Epithelial cell of proximal tubule (primary cell): ENCODE results near the gene ZNF638. TPM values are rescaled to one million over a fixed set of nuclear protein-coding genes. Genes with fewer than 3 reads are reported as not detected.

Experiments used
- DNase-seq: peaks from one replicate; pipeline ENCODE4 v3.0.0-alpha.2; 2011; ENCODE audit warnings: low read depth
- H3K4me3 ChIP-seq: 2 replicates; pipeline ENCODE4 v1.5.1; 2011; ENCODE audit warnings: low read depth, mild to moderate bottlenecking, low read length
- CTCF ChIP-seq: conservative IDR thresholded peaks from 2 replicates; pipeline ENCODE4 v1.5.1; 2012; ENCODE audit warnings: low read depth, mild to moderate bottlenecking, low read length
- total RNA-seq: library from RNA; depleted of rRNA; stranded (reverse); fragments of >200 nt; gene quantifications from 2 replicates; pipeline ENCODE4 v1.2.3, GENCODE V29; 2015

ZNF638 gene
- total RNA-seq, 1 donor from 2014 or later = 69.0 TPM

GRCh38 chr2:71454221-71455010 is 122.8 kb downstream of the ZNF638 start:
- peak overlapping the region; percentile 58 for H3K4me3 ChIP-seq
- DNase-seq = no peak

GRCh38 chr2:71455011-71455740 is 123.6 kb downstream of the ZNF638 start:
- TF ChIP-seq CTCF = no peak
- DNase-seq = no peak

More at GRCh38 chr2:71454221-71455010, 122.8 kb downstream of the ZNF638 start:
- no peak for TF ChIP-seq CTCF

GRCh38 chr2:71455741-71456569 is 124.4 kb downstream of the ZNF638 start:
- no peak overlapping the region for H3K4me3 ChIP-seq
- DNase-seq = no peak
- no peak for TF ChIP-seq CTCF

More at GRCh38 chr2:71455011-71455740, 123.6 kb downstream of the ZNF638 start:
- no peak overlapping the region for H3K4me3 ChIP-seq

- no peak for DNase-seq
- TF ChIP-seq CTCF = no peak
- H3K4me3 ChIP-seq = no peak overlapping the region
These were observed 125.0 kb downstream of the ZNF638 start for GRCh38 chr2:71456617-71457016.

- DNase-seq = no peak
- TF ChIP-seq CTCF = no peak
These were observed 125.7 kb downstream of the ZNF638 start for GRCh38 chr2:71457123-71457915.

GRCh38 chr2:71457923-71458322 is 126.3 kb downstream of the ZNF638 start:
- no peak for TF ChIP-seq CTCF
- DNase-seq = no peak
- H3K4me3 ChIP-seq = no peak overlapping the region

More at GRCh38 chr2:71457123-71457915, 125.7 kb downstream of the ZNF638 start:
- no peak overlapping the region for H3K4me3 ChIP-seq
